ENCODE results near the gene RIOK1.
"Not testable (repeated sequence)": the region's sequence is repeated elsewhere in the genome, so short reads cannot be mapped to it uniquely, and the experiment has no call there.

The RIOK1 gene

GRCh38 chr6:7389451-7390225 lies at the start of gene RIOK1, which contains the start of gene CAGE1:
Gene RIOK1 (plus strand): TSS chr6:7389808. CDS start chr6:7390003, 195 bp downstream.
Gene CAGE1 (minus strand): TSS chr6:7389742. CDS start chr6:7387173, 2,569 bp downstream.
- DNase-seq = peak; percentile 95

GRCh38 chr6:7341271-7341670 lies 48.3 kb upstream of the RIOK1 start:
- DNase-seq = no peak

- no peak for DNase-seq
Measured at GRCh38 chr6:7341989-7342742, 47.4 kb upstream of the RIOK1 start.

- no peak for DNase-seq
Measured at GRCh38 chr6:7343546-7344475, 45.8 kb upstream of the RIOK1 start.

- DNase-seq = peak; percentile 14
Measured at GRCh38 chr6:7344773-7345450, 44.7 kb upstream of the RIOK1 start.

- DNase-seq = not testable (repeated sequence)
Measured at GRCh38 chr6:7347551-7347997, 42.0 kb upstream of the RIOK1 start.

GRCh38 chr6:7350591-7350990 lies 39.0 kb upstream of the RIOK1 start:
- not testable (repeated sequence) for DNase-seq

- DNase-seq = not testable (repeated sequence)
Measured at GRCh38 chr6:7351916-7352315, 37.7 kb upstream of the RIOK1 start.

- DNase-seq = no peak
Measured at GRCh38 chr6:7367408-7367807, 22.2 kb upstream of the RIOK1 start.

GRCh38 chr6:7373739-7374138 lies 15.9 kb upstream of the RIOK1 start:
- no peak for DNase-seq

GRCh38 chr6:7377961-7378360 lies 11.6 kb upstream of the RIOK1 start:
- DNase-seq = no peak

- DNase-seq = no peak
Measured at GRCh38 chr6:7378740-7379139, 10.9 kb upstream of the RIOK1 start.

GRCh38 chr6:7381092-7381491 lies 8.5 kb upstream of the RIOK1 start:
- DNase-seq = no peak

GRCh38 chr6:7389162-7389450 lies 502 bp upstream of the RIOK1 start:
- no peak for DNase-seq

GRCh38 chr6:7390226-7390878 lies 744 bp downstream of the RIOK1 start:
- peak; percentile 70 for DNase-seq

- no peak for DNase-seq
Measured at GRCh38 chr6:7391151-7391550, 1.5 kb downstream of the RIOK1 start.

GRCh38 chr6:7392402-7392801 lies 2.8 kb downstream of the RIOK1 start:
- no peak for DNase-seq

GRCh38 chr6:7401075-7401474 lies 11.5 kb downstream of the RIOK1 start:
- no peak for DNase-seq

- no peak for DNase-seq
Measured at GRCh38 chr6:7402716-7403115, 13.1 kb downstream of the RIOK1 start.

- no peak for DNase-seq
Measured at GRCh38 chr6:7404546-7404945, 14.9 kb downstream of the RIOK1 start.

GRCh38 chr6:7406743-7407142 lies 17.1 kb downstream of the RIOK1 start:
- DNase-seq = no peak

GRCh38 chr6:7409740-7410139 lies 20.1 kb downstream of the RIOK1 start:
- no peak for DNase-seq
